ENCODE data around the gene ZNF30.
A peak's percentile ranks its signal among the peaks of the same experiment; 100 is the strongest.
"Not testable (repeated sequence)": the region's sequence is repeated elsewhere in the genome, so short reads cannot be mapped to it uniquely, and the experiment has no call there.

ZNF30 gene

DNA sequence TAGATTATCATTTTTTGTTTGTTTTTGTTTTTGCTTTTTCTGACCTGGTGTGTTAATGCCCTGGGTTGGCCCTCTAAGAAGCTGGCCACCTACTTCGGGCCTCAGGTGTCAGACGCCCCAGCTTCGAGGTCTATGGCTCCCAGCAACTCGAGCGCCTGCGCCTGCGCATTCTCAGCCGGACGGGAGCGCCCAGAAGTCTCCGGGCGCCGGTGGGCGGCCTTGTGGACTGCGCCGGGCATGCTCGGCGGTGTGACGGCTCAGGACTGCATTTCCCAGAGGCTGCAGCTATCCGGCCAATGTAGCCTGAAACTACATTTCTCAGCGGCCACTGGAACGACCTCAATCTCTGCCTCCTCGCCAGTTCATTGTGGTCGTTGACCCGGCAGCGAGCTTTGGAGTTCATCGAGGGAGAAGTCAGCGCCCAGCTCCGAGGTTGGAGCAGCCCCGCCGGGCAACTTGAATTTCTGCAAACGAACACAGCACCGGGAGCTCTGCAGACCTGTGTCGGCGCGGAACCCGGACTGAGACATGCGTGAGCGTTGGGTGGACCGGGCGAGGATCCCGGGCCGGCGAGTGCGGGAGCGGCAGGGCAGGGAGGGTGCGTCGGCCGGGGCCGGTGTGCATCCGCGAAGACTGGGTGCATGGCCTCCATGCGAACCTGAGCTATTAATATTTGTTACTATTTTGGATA lies at the start of gene ZNF30:
Gene ZNF30, plus strand, starts transcription at position 219 of the 691 bp plus-strand sequence. CDS start 3,045 bp downstream, outside the sequence.
- peak; percentile 98 for DNase-seq (ENCODE audit: low spot score)

DNA sequence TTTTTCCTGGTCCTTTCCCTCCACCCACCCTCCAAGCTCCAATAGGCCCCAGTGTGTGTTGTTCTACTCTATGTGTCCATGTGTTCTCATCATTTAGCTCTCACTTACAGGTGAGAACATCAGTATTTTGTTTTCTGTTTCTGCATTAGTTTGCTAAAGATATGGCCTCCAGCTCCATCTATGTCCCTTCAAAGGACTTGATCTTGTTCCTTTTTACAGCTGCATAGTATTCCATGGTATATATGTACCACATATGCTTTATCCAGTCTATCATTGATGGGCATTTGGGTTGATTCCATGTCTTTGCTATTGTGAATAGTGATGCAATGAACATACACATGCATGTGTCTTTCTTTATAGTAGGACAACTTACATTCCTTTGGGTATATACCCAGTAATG lies 47.1 kb upstream of the ZNF30 start:
- DNase-seq (ENCODE audit: low spot score): no peak

DNA sequence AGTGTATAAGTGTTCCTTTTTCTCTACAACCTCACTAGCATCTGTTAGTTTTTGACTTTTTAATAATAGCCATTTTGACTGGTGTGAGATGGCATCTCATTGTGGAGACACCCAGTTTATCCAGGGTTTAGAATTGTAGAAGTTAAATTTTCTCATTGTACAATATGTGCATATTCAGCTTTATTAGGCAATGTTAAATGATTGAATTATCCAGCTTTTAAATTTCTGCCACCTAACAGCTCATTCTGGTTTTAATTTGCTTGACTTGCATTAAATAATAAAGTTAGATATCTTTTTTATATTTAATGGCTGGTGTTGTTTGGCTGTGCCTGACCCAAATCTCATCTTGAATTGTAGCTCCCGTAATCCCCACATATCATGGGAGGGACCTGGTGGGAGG lies 46.7 kb upstream of the ZNF30 start:
- DNase-seq (ENCODE audit: low spot score): no peak

DNA sequence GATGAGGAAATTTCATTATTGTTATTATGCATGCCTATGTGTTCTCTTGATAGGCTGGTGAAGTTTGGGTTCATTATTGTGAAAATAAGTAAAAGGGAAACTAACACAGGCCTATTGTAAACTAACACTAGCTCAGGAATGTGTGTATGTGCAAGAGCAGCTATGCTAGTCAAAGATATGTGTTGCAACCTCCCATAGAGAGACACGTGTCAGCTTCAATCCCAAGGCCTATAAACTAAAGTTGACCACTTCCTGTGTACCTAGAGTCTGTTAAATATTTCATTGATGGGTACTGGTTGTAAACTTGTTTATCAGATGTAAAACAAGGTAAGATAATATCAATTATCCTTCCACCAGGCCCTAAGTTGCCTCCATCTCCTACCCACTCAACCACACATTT lies 44.7 kb upstream of the ZNF30 start:
- DNase-seq (ENCODE audit: low spot score): no peak

DNA sequence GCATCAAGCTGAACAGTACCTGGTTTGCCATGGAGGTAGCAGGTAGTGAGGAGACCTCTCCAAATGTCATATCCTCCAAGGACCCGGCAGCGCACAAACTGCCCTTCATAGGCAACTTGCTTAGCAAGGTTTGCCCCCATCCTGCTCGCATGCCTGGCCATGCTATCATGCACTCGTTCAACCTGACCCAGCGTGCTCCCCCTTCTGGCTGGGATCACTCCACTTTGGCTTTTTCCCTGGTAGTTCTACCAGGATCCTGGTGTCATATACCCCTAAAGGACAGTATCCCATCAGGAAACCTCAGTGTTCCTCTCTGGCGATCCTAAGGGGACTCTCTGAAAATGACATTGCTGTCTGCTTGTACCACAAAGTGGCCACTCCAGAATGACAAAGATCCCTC lies 38.6 kb upstream of the ZNF30 start:
- DNase-seq (ENCODE audit: low spot score): no peak

DNA sequence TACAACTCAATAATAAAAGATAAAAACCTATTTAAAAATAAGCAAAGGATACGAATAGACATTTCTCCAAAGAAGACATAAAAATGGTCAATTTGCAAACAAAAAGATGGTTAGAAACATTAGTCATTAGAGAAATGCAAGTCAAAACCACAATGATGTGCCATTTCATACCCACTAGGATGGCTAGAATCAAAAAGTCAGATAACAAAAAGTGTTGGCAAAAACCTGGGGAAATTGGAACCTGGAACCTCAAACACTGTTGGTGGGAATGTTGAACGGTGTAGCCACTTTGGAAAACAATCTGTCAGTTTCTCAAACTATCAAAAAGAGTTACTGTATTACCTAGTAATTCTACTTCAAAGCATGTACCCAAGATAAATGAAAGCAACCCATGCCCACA lies 26.5 kb upstream of the ZNF30 start:
- DNase-seq (ENCODE audit: low spot score): no peak

DNA sequence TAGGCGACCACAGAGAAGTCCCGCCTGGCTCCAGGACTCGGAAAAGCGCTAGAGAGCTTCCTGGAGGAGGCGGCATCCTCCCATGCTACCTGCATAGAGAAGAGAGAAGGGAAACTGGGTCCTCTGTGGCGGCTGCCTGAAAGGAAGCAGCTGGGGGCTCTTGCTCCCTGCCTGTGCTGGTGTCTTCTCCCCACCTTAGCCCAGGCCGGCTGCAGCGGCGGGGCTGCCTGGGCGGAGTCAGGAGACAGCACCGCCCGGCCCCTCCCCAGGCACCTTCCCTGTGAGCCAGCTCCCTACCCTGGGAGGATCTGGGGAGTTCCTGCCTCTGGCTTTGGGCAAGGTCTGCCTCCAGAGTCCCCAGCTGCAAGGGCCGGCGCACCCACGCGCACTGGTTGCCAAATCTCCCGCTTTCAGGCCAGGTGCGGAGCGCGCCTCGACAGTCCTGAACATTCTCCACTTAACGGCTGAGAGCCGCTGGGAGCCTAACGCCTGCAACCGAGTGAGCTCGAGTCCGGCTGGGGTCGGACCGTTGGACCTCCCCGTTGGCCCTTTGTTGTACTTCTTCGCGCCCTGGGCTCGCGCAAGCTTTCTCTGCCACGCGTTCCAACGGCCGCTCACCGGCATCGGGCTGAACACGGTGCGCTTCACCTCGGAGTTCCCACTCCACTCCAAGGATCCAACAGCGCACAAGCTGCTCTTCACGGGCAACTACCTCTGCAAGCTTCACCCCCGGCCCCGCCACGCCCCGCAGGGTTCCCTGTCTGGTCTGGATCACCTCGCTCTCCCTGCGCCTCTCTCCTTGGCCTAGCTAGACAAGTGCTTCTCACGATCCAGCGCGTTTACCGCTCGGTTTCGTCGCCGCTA lies 21.8 kb upstream of the ZNF30 start:
- DNase-seq (ENCODE audit: low spot score): peak; percentile 74

DNA sequence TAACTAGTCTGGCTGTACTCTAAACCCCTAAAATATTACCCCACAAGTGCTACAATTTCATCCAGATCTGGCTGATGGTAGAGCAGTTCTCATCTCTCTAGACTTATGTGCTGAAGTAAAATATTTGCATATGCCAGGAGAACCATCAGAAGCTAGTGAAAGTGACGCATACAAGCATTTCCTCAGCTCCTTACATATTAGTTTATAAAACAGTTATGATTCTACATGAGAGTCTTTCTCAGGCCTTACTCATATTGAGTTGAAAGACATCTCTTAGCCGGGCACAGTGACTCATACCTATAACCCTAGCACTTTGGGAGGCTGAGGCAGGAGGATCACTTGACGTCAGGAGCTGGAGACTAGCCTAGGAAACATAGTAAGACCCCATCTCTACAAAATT lies 15.9 kb upstream of the ZNF30 start:
- no peak for DNase-seq (ENCODE audit: low spot score)

DNA sequence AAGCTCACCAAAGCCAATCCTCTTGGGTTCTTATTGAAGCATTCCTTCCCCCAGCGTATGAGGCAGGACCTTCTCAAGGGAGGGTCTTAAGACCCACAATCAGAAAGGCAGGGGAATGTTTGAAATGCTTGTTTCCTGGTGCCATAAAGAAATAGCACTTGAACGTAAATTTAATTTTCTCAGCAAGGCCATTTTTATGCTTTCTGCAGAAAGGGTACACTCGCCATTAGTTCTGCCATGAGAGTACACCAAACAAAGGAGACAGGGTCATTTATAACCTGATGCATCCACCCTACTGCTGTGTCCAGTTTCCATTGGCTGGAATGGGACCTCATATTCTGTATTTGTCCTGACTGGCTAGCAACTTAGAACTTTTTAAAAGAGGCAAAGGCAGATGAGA lies 9.6 kb upstream of the ZNF30 start:
- not testable (repeated sequence) for DNase-seq (ENCODE audit: low spot score)

DNA sequence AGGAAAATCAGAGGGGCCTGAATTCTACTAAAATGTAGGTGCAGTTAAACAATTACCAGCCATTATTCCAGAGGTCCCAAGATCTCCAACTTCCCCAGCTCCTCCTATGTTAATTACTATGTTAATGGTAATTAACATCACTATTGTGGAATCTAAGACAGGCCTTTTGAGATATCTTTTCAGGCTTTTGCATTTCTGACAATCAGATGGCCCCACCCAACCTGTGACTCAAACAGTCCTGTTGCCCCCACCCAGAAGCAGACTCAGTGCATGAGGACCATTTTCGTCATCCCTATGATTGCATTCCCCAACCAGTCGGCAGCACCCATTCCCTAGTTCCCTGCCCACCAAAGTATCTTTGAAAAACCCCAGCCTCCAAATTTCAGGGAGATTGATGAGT lies 8.5 kb upstream of the ZNF30 start:
- no peak for DNase-seq (ENCODE audit: low spot score)

DNA sequence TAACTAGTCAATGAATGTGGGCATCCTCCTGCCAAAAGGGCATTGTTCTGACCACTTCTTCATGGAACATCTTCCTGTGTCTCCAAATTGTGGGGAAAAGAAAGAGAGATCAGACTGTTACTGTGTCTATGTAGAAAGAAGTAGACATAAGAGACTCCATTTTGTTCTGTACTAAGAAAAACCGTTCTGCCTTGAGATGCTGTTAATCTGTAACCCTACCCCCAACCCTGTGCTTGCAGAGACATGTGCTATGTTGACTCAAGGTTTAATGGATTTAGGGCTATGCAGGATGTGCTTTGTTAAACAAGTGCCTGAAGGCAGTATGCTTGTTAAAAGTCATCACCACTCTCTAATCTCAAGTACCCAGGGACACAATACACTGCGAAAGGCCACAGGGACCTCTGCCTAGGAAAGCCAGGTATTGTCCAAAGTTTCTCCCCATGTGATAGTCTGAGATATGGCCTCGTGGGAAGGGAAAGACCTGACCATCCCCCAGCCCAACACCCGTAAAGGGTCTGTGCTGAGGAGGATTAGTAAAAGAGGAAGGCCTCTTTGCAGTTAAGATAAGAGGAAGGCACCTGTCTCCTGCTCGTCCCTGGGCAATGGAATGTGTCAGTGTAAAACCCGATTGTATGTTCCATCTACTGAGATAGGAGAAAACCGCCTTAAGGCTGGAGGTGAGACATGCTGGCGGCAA lies 6.5 kb upstream of the ZNF30 start:
- not testable (repeated sequence) for DNase-seq (ENCODE audit: low spot score)

DNA sequence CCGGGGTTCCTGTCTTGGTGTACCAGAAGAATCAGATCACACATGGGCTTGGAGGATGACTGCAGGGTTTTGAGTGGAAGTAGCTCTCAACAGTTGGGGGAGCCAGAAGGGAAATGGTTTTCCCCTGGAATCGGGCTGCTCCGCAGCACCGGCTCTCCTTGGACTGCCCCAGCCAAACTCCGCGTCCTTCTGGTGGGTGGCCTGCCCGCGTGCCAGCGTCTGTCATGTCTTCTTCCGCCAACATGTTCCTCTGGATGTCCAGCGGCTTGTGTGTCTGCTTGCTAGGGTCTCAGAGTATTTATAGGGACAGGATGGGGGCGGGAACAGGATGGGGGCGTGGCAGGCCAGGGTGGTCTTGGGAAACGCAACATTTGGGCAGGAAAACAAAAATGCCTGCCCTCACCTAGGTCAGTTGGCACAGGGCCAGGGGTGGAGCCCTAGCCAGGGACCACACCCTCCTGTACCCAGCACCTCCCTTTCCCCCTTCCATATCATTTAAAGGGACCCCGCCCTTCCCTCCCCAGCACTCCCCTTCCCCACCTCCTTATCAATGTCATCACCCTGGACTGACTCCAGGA lies 1.3 kb upstream of the ZNF30 start:
- no peak for DNase-seq (ENCODE audit: low spot score)

DNA sequence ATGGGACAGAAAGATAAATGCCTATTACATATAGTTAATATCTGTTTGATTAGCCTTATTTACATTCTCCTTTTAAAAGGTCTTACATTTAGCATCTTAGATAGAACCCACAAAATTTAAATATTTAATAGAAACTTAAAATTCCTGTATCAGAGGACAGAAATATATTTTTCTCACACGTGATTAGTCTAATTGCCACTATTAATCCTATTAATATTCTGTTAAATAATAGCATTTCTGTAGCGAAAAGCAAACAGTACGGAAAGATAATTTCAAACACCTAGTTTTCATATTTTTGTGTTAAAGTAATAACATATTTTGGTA lies 380 bp upstream of the ZNF30 start:
- no peak for DNase-seq (ENCODE audit: low spot score)

DNA sequence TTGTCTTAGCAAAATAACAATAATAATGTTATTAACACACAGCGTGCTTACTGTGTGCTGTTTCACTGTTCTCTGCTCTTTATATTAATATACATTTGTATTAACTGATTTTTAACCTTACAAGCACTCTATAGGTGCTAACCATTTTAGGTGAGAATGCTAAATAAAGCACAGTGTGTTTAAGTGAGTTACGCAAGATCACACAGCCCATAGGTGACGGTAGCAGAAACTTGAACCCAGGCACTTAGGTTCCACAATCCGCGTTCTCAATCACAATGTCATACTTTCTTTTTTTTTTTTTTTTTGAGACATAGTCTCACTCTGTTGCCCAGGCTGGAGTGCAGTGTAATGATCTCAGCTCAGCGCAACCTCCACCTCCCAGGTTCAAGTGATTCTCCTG lies 5.8 kb downstream of the ZNF30 start:
- no peak for DNase-seq (ENCODE audit: low spot score)

DNA sequence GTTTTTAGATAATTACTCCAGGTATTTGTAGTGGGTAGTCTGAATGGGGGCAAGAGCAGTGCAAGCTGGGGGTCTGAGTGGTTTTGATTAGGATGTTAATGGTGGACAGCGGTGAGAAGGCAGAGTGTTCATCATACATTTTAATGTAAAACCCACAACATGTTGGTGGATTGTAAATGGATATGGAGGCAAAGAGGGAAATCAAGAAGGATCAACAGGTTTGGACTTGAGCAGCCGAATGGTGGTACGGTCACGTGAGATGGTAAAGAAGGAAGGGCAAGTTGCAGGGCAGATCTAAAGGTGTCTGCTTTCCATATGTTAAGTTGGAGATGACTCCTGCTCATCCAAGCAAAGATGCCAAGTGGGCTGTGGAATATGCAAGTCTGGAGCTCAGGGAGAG lies 9.5 kb downstream of the ZNF30 start:
- no peak for DNase-seq (ENCODE audit: low spot score)

DNA sequence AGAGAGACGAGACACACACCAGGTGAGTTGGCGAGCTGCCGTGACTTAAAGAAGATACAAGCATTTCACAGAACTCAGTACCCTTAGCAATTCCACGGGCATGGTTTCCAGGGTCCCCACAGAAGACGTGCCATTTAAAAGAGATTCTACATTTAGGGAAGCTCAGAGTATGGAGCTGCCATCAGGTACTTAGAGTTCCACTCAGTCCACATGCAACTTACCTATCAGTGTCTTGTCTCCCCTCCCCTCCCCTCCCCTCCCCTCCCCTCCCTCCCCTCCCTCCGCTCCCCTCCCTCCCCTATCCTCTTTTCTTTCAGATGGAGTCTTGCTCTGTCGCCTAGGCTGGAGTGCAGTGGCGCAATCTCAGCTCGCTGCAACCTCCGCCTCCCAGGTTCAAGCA lies 12.2 kb downstream of the ZNF30 start:
- DNase-seq (ENCODE audit: low spot score): no peak

DNA sequence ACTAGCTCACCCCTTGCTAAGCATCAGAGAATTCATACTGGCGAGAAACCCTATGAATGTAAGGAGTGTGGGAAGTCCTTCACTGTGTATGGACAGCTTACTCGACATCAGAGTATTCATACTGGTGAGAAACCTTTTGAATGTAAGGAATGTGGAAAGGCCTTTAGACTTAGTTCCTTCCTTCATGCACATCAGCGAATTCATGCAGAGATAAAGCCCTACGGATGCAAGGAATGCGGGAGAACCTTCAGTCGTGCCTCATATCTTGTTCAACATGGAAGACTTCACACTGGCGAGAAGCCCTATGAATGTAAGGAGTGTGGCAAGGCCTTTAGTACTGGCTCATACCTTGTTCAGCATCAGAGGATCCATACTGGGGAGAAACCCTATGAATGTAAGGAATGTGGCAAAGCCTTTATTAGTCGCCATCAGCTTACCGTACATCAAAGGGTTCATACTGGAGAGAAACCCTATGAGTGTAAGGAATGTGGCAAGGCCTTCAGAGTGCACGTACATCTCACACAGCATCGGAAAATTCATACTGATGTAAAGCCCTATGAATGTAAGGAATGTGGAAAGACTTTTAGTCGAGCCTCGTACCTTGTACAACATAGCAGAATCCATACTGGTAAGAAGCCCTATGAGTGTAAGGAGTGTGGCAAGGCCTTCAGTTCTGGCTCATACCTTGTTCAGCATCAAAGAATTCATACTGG lies 17.3 kb downstream of the ZNF30 start:
- no peak for DNase-seq (ENCODE audit: low spot score)

DNA sequence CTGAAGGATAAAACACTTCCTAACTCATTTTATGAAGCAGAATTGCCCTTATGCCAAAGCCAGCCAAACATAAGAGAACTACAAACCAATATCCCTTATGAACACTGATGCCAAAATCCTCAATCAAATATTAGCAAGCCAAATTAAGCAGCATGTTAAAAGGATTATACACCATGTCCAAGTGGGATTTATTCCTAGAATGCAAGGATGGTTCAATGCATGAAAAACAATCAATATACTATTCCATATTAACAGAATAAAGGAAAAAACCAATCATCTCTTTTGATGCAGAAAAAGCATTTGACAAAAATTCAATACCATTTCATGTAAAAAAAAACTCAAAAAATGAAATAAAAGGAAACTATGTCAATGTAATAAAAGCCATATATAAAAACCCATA lies 26.4 kb downstream of the ZNF30 start:
- no peak for DNase-seq (ENCODE audit: low spot score)

DNA sequence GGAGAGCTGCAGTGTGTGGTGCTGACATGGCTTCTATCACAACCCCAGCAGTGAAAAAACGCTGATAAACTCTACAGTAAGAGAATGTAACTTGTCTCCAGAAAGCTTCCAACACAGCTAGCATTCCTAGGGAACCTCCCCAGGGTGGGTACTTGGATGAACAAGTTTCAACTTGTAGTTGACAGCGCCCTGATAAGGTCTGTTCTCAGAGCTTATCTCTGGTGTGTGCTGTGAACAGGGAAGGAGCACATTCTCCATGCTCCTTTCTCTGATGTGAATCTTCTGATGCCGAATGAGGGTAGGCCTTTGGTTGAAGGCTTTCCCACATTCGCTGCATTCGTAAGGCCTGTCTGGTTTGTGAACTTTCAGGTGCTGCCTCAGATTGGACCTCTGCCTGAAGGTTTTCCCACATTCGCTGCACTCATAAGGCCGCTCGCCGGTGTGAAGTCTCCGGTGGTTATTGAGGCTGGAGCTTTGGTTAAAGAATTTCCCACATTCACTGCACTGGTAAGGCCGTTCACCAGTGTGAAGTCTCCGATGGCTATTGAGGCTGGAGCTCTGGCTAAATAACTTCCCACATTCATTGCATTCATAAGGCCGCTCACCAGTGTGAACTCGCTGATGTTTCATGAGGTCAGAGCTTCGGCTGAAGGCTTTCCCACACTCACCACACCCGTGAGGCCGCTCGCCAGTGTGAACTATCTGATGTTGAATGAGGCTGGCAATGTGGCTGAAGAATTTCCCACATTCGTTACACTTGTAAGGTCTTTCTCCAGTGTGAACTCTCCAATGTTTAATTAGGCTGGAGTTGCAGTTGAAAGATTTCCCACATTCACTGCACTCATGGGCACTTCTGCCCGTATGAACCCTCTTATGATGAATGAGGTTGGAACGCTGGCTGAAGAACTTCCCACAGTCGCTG lies 31.4 kb downstream of the ZNF30 start:
- DNase-seq (ENCODE audit: low spot score): no peak

DNA sequence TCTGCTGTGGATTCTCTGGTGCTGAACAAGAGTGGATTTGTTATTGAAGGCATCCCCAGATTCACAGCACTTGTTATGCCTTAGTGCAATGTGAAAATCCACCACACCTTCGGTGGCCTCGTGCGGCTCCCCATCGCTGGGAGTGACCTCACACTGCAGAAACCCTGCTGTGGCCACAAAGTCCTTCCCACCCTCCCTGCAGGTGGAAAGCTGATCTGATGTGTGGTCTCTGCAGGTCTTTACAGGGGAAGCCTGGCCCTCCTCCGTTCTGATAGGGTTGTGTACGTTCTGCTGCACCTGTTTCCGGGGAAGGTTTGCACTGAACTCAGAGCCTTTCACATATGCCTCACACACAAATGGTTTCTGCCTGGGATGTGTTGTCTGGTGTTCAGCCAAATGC lies 32.3 kb downstream of the ZNF30 start:
- DNase-seq (ENCODE audit: low spot score): no peak
